Amniotic epithelial cell (primary cell): ENCODE measurements around the gene SMIM36.
"Not testable (repeated sequence)": the region's sequence is repeated elsewhere in the genome, so short reads cannot be mapped to it uniquely, and the experiment has no call there.

Experiments
- DNase-seq: peaks from one replicate; pipeline ENCODE4 v3.0.0-alpha.2; 2010; ENCODE audit warnings: low read depth

The SMIM36 gene

DNA sequence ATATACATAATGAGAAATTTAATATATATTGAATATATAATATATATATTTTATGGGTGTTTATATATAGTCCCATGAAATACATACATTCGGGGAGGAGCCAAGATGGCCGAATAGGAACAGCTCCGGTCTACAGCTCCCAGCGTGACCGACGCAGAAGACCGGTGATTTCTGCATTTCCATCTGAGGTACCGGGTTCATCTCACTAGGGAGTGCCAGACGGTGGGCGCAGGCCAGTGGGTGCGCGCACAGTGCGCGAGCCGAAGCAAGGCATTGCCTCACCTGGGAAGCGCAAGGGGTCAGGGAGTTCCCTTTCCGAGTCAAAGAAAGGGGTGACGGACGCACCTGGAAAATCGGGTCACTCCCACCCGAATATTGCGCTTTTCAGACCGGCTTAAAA, 9.6 kb downstream of the SMIM36 start:
- not testable (repeated sequence) for DNase-seq

DNA sequence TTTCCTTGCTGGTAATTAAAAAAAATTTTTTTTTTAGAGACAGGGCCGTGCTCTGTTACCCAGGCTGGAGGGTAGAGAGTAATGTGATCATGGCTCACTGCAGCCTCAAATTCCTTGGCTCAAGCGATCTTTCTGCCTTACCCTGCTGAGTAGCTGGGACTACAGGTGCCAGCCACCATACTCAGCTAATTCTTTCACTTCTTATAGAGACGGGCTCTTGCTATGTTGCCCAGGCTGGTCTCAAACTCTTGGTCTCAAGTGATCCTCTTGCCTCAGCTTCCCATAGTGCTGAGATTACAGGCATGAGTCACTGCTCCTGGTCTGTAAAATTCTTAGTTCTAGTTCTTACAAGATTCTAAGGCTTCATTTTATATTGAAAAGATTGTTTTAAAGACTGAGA, 11.1 kb downstream of the SMIM36 start:
- no peak for DNase-seq

DNA sequence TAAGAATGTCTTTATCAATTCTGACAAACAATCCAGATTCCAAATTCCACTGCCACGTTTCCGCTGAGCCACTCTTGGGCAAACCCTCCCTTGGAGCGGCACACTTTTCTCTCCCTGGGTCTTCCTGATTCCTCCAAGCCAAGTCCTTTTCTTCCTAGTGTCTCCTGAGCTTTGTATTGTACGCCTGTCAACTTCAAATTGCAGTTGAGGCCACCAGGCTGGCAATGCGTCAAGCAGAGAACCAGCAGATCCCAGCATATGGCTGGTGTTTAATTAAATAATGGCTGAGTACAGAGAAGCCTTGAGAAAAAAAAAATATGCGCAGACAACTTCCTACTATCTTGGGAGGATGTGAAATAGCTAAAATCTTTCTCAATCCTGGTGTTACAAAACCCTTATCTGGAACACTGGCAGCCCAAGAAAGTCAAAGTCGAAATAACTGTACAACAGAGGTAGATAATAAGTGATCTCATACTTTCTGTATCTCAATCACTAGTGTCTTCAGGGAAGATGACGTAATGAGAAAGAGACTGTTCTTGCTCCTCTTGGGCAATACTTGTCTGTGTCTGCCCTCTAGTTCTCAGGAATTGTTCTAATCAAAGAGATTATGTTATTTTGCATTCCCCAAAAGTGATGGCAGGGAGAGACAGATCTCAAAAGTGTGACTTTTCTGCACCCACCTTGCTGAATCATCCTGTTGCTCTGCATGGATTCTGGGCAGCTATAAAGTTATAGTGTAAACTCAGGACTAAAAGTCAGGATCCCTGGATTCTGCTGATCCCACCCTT, 15.0 kb downstream of the SMIM36 start:
- DNase-seq: peak; percentile 100

DNA sequence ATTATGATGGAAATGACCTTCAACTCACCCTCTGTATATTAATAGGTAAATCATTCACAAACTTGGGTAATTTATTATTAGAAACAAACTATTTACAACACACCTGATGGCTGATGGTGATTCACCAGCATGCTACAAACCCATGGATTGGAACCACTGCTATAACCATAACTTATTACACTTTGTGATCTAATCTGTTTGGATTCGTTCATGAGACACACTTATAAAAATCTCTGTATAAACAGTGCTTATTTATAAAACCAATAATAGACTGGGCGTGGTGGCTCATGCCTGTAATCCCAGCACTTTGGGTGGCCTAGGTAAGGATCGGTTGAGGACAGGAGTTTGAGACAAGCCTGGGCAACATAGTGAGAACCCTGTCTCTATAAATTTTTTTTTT, 16.0 kb downstream of the SMIM36 start:
- DNase-seq: peak; percentile 16

DNA sequence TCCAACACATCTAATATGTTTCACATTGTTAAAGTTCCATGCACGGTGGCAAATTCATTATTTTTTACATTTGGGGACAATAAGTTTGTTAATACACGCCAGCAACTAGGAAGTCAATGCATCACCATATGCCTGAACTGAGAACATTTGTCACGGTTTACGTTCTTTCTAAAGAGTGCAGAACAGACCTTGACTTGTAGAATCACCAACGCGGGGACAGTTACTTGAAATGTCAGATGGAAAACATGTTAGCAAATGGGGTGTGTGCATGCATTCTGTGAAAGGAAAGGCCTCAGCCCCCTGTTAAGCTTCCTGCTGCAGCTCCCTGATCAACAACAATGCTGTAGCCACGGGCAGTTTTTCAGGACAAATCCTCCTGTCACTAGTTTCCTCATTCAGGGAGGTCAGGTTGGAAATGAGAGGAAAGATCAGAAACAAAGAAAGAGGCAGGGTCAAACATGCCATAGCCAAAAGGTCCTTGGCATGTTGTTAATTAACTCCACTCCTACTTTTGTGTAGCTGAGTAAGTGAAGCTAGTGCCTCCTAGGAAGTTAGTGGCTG, 18.4 kb downstream of the SMIM36 start:
- no peak for DNase-seq

DNA sequence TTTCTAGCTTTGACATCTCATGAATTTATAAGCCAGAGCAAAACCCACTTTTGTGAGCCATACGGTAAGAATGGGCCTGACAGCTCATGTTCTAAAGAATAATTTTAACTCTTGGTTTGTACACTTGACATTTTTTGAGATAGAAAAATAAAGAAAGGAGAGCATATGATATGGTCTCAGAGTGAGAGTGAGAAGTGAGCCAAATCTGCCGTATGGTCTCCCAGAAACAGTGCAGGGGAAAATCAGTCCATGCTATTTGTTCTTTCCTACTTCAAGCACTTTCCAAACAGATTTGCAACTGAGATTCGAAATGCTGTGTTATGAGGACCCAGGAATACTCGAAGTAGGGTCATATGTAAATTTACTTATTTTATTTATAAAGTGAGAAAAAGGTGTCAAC, 20.9 kb downstream of the SMIM36 start:
- DNase-seq: no peak

DNA sequence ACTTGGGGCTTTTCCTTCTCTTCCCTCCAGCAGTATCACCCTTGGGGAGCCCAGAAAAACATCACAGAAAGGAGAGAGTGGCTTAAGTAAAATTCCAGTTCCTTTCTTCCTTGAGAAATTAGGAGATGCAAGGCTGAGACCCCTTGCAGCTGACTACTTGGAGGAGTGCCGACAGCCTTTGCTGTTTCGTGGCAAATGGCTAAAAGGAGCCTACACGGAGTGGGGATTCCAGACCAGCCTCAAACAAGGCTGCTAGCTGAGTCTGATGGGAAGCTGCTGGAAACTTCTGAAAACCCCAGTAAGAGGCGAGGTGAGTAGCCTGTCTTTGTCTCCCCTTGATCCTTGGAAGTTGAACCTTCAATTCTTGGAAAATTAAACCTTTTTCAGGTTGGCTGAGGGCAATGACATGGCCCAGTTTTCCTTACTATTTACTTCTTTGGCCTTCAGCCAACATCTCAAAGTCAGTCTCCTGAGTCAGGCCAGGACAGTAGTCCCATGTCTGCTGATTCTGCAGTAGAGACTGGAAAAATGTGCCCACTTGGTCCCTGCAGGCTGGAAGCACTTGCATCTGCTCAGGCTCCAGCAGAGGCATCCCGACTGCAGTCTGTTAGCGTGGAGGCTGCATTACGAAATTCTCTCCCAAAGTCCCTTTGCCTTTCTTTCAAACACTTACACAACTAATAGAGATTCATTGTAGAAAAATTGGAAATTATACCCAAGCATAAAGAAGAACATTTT, 23.4 kb downstream of the SMIM36 start:
- DNase-seq: peak; percentile 63

DNA sequence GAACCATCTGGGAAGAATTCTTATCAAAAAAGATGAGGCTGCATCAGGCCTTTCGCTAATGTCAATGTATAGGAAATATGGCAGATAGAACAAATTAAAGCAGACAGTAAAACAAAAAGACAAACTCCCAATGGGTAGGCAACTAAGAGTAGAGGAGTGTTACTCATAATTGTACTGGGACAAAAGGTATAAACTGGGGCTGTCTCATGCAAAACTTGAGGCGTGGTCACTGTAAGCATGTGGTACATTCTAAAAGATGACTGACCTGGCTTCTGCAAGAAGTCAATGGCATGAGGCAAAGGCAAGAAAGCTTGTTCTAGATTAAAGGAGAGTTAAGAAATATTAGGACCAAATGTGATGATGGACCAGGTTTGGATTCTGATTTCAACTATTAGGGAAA, 26.7 kb downstream of the SMIM36 start:
- DNase-seq: no peak

DNA sequence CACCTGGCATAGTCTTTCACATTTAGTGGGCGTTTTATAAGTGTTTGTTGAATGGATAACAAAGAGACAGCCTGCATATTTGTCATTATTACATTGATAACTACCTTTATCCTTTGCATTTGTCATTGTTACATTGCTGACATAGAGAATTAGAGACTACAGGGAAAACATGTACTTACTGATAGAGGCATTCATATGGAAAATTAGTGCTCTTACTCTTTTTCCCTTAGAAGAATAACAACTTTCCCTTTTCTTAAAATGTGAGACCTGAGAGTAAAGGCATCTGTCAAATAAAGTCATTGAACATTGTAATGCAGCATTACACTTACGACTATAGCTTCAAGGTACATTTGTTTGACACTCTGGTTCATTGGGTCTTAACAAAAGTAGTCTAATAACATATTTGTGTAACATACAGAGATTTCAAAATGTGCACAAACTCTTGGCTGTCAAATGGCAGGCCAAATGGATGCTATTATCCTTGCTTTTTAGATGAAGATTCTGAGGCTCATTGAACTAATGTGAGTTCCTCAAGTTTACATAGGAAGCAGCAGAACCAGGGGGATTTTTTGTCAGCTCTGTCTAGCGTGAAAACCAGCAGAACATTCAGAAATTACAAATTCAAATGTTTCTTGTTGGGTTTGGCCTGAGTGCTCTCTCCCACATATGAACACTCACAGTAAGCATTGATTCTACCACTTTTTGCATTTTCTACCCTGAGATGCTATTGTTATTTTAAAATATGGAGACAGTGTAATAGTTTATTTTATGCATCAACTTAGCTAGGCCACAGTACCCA, 28.5 kb downstream of the SMIM36 start:
- no peak for DNase-seq

DNA sequence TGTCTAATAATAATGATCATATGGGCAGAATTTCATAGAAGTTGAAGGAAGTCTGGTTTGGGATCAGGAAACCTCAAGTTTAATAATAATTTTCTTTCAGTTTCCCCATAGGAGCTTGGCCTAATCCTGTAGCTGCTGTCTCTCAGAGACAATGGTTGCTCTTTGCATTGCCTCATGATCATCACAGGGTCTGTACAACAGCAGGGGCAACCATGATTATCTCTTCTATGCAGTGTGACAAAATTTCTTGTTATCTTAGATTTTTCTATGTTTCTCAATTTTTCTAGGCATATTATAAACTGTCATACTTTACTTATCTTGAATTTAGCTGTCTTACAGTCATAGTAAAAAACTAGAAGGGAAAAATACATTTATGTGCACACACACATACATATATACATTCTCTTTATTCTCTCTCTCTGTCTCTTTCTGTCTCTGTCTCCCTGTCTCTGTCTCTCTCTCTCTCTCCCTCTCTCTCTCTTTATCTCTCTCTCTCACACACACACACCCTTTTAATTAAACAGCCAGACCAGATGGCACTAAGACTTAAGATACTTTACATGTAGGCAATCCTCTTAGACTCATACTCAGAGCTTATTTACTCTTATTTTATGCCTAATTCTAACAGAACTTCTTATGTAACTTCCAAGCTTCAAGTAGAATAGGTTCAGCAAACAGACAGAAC, 30.5 kb downstream of the SMIM36 start:
- DNase-seq: no peak

DNA sequence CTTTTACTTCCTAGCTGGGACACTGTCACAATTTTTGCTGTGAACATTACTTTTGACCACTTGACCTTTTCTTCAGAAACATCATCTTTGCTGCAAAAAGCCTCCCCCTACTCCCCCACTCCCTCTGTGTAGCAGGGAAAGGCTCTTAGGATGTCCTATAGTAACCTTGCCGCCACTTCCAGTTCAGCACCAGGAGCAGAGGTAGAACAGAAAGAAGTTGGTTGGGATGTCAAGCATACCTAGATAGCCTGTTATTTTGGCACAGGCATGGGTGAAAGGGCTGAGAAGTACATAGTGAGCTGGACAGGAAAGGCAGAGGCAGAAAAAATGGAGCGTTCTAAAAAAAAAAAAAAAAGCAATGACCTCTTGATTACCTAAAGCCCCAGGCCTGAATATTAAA, 31.3 kb downstream of the SMIM36 start:
- DNase-seq: no peak

DNA sequence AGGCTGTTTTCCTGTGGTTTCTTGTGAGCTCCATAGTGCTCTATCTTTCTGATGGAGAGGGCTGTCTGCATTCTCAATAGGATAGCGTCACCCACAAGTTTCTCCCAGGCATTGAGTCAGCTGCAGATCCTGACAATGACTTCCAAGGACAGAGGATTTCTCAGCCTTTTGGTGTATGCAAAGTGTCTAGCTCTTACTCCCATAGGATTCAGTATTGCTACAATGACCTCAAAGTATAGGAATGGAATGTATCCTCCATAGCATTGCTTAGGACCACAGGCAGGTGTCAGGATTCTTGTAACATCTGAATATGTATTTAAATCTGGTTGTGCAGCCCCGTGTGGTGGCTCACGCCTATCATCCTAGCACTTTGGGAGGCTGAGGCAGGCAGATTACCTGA, 32.3 kb downstream of the SMIM36 start:
- peak; percentile 73 for DNase-seq

DNA sequence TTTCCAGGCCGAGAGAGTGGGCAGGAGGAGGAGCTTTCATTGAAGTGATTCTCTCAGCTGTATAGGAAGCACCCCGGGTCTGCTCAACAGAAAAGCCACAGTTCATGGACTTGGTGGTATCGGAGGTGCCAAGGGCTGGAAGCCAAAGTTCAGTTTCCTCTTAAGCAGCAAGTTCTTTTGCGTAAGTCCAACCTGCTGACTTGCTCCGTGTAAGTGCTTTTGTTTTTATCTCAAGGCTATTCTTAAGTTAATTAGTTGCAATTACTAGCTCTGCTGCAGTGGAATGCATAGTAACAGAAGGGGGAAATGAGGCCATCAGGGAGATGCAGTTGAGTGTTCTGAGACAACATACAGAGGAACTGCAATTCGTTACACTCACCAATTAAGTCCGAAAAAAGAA, 44.6 kb downstream of the SMIM36 start:
- DNase-seq: no peak

DNA sequence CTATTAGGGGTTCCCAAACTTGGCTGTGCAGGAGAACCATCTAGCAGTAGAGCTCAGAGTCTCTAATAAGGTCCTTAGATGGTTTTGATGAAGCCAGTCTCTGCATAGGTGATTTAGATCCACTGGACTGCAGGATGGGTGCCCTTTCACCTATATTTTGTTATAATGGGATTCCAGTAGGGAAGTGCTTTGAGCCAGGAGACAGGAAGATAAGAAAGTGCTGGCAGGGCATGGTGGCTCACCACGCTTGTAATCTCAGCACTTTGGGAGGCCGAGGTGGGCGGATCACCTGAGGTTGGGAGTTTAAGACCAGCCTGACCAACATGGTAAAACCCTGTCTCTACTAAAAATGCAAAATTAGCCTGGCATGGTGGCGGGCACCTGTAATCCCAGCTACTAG, 45.5 kb downstream of the SMIM36 start:
- not testable (repeated sequence) for DNase-seq

DNA sequence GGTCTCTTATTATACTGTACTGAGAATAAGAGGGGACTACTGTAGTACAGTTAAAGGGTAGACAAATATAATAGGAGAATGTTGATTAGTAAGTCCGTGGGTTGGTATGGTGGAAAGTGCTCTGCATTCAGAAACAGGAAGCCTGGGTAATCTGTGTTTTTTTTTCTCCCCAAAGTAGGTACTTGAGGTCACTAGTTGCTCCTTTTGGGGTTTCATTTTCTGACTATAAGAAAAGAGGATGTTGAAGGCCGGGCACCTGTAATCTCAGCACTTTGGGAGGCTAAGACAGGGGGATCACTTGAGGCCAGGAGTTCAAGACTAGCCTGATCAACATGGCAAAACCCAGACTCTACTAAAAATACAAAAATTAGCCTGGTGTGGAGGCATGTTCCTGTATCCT, 47.7 kb downstream of the SMIM36 start:
- no peak for DNase-seq

DNA sequence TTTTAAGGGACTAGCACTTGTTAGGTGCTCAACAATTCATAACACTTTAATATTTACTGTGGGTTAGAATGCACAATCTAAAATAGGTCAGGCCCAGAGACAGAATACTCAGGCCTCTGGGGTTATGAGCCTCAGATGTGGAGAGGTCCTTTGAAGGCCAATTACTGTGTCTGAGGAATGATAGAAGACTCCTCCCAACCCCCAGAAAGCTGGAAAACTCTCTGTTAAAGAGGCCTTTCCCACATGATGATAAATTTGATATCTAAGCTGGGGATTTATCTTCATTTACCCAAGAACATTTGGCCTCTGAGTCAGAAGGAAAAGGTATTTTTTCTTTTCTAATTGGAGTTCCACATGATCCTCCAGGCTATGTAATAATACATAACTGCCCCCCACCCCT, 48.5 kb downstream of the SMIM36 start:
- peak; percentile 94 for DNase-seq

DNA sequence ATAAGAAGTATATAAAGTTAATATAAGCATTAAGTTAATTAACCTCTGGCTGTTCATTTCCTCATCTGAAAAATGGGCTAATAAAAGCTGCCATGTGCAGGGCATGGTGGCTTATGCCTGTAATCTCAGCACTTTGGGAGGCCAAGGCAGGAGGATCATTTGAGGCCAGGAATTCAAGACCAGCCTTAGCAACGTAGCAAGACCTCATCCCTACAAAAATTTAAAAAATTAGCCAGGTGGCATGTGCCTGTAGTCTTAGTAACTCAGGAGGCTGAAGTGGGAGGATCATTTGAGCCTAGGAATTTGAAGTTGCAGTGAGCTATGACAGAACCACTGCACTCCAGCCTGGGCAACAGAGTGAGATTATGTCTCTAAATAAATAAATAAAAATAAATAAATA, 49.0 kb downstream of the SMIM36 start:
- no peak for DNase-seq

DNA sequence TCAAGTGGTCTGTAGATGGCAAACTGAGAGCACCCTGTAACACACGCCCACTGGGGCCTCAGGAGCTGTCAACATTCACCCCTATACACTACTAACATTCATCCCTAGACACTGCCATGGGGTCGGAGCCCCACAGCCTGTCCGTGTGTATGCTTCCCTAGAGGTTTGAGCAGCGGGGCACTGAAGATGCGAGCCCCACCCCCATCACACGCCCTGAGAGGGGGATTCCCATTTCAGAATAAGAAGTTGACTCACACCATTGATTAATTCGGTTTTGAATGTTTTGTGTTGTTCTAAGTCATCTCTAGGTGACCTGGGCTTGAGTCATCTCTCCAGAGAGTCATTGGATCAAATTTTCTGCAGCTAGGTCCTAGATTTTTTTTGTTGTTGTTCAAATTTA, 52.3 kb downstream of the SMIM36 start:
- DNase-seq: peak; percentile 48

DNA sequence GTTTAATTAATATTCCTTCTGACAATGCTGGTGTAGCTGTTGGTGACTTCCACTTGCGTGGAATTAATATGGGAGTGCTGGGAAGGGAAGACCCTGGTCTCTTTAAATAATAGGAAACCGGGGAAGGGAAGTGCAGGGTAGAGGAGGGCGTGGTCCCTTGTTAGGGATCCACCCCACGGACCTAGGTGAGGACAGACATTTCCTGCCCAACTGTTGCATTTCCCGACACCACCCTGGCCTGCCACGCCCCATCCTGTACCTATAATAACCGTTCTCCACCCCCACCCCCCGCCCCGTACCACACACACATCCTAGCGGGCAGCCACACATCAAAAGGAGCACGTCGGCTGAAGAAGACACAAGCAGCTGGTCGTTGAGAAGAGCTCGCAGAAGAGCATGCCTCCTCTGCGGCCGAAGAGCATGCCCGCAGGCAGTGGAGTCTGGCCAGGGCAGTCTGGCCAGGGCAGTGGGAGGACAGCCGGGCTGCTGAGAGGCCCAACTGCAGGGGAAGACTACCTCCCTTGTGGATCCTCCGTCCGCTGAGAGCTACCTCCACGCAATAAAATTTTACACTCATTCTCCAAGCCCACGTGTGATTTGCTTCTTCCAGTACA, 52.9 kb downstream of the SMIM36 start:
- DNase-seq: no peak

DNA sequence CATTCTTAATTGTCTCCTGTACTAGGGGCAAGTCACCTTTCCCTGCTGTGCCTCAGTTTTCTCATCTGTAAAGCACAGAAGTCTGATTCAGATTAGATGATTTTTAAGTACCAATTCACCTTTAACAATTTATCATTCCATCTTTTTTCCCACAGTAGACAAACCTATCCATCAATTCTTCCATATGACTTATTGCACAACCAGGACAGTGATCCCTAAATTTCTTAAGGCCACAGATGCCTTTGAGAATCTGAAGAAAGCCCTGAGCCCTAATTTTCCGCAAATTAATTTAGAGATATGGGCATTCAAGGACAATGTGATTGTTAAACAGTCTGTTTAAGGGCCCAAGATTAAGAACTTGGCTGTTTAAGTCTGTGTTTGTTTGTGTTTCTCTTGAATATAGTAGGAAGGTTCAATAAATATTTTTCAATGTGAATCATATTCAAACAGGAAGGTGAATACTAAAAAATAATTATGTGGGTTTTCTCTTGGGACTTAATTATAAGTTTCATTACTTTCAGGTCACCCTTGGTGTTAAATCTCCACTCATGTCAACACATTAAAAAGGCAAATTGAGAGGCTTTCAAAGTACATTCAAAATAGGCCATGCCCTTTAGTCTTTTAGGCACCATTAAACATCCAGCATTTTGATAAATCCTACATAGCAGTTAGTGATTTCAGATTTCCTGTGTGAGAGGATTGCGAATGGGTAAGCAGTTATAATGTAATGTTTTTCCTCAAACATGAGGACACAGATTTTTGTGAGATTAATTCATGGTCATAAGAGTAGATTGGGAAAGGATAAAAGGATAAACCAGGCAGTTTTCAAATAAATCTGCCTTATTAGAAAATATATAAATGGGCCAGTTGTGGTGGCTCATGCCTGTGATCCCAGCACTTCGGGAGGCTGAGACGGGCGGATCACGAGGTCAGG, 54.7 kb downstream of the SMIM36 start:
- peak; percentile 74 for DNase-seq
